GM18907 (cell line): ENCODE data around the gene PDP2.
A peak's percentile ranks its signal among the peaks of the same experiment; 100 is the strongest.
"Not testable (repeated sequence)": the region's sequence is repeated elsewhere in the genome, so short reads cannot be mapped to it uniquely, and the experiment has no call there.

Experiments used
- ATAC-seq: cut with Tn5 transposase; IDR thresholded peaks from one replicate; pipeline ENCODE4 v1.9.1; 2021; ENCODE audit warnings: mild to moderate bottlenecking, moderate library complexity; ENCODE audit not compliant: unreplicated experiment

The PDP2 gene

DNA sequence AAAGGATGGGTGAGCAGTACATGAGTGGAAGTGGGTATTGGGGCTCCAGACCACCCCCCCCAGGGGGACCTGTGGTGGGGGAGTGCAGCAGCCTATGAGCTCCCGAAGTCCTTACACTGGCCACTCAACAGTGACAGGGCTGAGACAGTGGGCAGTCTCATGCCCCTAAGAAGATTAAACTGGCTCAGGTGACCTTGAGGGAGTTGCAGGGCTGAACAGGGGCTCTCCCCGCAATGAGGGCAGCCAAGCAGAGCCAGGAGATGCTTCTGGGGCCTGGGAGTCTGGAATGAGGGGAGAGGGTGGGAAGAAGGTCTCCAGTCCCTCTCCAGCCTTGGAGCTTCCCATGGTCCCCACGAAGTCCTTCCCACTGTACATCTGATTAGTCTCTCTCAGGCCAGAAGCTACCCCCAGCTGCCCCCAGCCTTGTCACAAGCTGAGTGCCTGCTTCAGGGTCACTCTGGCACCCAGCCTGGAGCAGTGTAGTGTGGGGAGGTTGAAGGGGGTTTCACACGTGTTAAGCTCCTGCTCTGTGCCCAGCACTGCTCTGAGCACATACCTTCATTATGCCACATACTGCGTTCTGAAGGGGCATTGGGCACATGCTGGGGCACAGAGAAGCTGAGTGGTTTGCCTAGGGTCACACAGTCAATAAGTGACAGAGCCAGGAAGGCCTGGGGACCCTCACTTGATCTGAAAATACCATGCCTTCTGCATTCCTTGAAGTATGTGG lies 39.4 kb downstream of the PDP2 start:
- no peak for ATAC-seq

DNA sequence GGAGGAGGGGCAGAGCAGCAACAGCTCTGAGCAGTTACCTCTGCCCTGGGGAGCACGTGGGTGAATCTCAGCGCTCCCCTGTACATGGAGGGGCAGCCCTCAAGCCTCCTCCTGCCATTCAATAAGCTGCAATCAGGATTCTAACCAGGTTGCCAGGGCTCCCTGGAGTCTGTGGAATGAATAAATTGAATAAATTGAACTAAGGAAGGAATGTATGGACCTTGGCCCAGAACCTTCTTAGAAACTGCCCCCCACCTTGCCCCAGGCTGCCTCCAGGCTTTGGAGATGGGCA lies 39.9 kb downstream of the PDP2 start:
- no peak for ATAC-seq

DNA sequence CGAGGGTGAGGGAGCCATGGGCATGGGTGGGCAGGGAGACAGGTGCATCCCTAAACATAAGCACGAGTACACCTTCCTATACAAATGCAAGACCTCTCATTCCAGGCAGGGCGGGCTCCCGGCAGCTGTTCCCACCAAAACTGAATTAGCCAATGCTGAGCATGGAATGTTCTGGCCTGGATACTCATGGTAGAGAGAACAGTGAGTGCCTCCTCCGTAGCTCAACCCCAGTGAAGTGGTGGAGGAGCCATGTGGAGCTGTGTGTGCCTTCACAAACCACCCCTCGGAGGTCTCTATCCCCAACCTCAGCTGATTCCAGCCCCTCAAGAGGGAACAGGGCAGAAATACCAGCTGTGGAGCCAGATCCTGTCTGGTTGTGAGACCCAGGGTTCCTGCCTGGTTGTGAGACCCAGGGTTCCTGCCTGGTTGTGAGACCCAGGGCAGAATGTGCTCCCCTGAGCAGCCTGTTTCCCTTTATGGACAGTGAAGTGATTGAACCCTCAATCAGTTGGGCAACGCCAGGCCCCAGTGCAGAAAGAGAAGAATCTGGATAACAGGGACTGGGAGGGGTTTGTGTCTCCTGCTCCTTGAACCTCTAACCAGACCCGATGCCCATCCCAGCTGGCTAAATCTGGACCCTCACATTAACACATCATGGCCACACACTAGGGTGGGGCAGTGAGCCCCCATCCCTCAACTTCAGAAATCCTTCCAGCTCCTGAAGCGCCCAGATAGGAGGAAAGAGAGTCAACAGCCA lies 40.8 kb downstream of the PDP2 start:
- ATAC-seq = no peak

DNA sequence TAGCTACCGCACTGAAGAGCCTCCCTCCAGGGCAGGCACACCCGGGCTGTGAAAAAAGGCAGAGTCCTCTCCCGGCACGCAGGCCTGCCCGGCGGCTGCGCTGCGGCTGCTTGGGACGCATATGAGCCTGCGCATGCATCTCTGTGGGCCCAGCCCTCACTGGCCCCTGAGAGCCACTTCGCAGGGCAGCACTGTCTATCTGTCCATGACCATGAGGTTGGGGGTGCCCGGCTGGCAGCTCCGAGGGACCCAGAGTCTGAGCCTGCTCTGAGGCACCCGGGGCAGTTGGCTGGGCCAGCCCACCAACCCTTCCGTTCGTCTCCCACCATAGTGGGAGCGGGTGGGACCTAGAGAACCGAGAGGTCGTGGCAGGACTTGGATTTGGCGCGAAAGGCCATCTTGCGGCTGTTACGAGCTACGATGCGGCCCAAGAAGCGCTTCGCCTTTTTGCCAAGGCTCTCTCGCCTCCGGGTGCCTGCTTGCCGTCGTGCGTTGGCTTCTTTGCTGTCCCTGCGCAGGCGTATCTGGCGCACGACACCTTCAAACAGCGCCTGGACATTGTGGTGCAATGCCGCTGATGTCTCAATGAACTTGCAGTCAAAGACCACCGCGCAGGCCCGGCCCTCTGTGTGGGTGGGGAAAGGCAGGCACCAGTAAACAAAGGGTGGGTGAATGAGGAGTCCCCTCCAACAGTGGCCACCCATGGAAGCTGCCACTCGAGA lies 41.6 kb downstream of the PDP2 start:
- ATAC-seq = no peak

DNA sequence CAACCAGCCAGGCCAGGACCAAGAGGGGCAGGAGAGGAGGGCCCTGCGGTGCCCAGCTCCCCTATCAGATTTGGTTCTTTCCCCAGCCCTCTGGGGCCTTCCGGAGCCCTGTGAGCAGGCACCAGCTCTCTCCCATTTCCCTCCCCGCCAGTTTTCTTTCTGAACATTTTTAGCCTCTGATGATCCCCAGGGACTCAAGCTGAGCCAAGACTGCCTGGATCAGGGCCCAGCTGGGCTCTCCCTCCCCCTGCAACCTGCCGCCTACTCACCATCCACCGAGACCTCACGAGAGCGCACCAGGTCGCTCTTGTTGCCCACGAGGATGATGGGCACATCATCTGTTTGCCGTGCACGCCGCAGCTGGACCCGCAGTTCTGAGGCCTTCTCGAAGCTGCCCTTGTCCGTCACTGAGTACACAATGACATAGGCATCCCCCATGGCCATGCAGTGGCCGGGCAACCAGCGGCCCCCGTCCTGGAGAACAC lies 43.0 kb downstream of the PDP2 start:
- no peak for ATAC-seq

DNA sequence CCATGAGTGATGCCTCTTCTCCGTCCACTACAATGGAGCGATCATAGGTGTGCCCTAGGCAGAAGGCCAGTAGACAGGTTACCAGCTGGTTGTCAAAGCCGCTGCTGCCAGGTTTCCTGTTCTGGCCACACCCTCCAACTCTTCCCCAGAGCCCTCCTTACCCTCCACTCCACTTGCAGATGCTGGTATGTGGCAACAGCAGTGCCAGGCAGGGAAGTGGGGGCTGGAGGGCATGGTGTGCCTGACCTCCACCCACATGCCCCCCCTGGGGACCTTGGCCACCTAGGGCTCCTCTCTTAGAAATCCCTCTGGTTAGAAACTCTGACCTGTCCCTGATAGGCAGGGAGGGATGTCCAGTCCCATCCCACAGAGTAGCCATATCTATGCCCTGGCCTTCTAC lies 43.6 kb downstream of the PDP2 start:
- ATAC-seq = no peak

DNA sequence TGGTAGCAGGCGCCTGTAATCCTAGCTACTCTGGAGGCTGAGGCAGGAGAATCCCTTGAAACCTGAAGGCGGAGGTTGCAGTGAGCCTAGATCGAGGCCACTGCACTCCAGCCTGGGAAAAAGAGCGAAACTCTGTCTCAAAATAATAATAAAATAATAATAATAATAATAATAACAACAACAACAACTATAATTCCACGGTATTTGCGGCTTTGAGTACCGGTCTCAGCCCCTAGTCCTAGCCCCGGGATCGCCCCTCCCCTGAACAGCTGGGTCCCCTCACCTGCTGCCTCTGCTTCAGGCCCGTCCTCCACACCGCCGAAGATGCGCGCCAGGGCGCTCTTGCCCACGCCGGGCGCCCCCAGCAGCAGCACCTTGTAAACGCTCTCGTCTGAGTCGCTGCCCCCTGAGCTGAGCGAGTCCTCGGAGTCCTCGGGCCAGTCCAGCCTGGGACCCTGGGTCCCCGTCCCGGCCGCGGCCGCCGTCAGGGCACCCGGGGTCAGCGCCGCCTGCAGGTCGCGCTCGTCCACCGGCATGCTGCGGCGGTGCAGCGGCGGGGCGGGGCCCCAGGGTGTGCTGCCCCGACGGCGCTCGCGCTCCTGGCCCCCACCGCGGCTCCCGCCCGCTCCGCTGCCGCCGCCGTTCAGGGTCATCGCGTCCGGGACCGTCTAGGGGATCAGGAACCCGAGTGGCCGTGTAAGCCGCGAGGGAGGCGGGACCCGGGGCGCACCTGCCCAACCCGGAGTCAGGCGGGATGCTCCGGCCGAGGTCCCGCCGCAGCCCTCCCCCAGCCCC lies 44.4 kb downstream of the PDP2 start:
- no peak for ATAC-seq

DNA sequence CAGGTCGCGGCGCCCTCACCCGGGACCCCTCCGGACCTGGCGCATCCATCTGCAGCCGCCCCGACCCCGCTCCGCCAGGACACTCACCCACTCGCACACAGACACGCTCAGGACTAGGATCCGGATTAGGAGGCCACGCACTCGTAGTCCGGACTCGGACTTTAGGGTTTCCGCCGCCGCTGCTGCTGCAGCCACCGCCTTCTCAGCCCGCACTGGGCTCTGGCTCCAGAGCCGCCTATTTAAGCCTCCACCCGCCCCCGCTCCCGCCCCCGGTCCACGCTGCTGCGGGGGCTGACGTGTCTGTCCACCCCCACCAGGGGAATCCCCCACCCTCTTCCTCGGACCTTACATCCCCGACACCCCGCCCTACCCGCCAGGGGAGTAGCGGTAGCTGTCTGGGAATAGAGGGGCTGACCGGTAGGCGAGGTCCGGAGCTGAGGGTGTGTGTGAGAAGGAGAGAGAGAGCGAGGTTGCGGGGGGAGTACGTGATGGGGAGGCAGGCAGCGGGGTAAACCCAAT lies 45.1 kb downstream of the PDP2 start, which contains the start of gene RRAD:
Gene RRAD (minus strand): TSS at position 214 of the 519 bp plus-strand sequence. CDS start 356 bp downstream, outside the sequence.
- no peak for ATAC-seq

DNA sequence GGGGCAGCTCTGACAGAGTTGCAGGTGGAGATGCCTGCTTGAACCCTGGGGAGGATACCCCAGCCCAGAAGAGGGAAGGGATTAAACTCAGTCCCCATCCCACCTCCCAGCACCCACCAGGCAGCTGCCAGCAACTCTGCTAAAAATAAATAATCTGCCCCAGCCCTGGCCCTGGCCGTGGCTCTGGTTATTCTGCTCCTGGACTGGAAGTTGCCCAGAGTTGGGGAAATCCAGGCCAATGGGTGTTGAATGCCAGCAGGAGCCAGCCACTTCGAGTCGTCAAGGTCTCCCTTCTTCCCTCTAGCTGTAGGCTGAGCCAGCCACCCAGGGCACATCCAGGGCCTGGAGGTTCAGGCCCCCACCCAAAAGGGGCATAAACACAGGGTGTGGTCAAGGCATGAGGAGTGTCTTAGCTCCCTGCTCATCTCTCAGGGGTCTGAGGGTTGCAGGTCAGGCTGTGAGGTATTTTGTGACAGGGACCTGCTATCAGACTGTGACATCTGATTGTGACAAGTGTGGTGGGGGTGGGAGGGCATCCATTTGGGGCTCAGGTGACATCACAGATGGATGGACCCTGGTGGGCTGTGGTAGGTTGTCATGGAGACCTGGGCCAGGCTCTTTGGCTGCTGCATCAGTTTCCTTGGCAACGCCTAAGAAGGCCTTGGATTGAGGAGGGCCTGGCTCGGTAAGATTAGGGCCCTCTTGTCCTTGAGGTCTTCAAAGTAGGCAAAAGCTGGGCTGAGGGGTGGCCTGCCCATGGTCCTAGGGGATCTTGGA lies 46.0 kb downstream of the PDP2 start:
- no peak for ATAC-seq

DNA sequence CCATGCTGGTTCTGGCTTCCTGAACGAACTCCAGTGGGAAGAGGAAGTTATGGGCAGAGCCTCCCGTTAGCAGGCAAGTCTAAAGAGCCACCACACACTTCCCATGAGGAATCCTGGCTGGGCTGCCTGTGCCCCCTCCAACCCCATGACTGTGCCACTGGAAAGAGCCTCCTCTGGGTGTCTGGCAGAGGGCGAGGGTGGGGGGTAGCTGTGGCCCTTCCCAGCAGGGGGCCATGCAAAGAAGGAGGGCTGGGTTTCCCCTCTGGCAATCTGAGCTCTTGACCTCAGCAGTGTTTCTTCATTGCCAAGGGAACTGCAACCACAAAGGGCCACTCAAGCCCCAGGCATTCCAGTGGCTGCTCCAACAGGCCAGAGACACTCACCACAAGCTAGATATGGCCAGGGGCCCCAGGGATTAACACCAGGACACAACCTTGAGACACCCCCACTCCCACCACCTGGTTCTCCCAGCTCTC lies 46.7 kb downstream of the PDP2 start:
- ATAC-seq = no peak

DNA sequence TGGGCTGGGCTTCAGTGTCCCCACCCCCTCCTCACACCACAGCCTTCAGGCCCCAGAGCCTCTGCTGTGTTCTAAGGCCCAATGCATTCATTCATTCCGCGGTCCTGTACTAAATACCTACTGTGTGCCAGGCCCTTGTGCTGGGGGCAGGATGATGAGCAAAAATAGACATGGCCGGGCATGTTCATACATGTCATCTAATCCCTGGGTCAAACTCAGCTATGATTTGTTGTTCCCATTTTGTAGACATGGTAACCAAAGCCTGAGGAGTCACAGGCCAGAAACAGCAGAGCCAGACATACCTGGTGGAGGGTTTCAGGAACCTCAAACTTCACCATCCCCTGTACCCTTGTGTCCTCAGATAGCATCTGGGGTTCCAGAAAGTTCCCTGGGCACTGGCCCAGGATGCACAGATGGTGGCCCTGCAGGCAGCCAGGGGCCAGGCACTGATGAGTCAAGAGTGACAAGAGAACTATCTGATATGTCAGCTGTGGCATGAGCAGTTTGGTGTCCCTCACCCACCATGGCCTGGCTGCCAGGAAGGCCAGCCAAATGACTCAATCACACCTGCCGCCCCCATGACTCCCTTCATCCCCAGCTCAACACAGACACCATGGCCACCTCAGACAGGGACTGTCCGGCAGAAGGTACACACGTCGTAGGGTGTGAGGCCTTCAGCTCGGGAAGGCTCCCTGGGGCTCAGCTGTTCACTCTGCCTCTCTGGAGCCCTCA lies 47.8 kb downstream of the PDP2 start:
- no peak for ATAC-seq

DNA sequence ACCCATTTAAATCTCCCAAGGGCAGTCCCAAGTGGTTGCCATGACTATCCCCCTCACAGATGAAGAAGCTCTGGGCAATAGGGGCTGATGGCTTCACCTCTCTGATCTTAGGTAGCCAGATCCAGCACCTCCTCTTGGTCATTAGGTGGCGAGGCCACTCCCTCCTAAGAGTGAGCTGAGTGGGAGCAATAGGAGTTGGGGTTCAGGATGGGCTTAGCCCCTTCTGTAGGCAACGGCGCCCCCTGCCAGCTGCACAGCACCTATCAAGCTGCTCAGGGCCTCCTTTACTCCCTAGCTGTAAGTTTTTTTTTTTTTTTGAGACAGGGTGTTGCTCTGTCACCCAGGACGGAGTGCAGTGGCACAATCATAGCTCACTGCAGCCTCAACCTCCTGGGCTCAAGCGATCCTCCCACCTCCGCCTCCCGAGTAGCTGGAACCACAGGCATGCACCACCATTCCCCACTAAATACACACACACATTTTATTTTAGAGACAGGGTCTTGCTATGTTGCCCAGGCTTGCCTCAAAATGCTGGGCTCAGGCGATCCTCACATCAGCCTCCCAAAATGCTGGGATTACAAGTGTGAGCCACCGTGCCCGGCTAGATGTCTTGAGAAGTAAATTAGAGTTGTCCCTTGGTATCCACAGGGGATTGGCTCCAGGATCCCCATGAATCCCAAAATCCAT lies 48.5 kb downstream of the PDP2 start:
- no peak for ATAC-seq

DNA sequence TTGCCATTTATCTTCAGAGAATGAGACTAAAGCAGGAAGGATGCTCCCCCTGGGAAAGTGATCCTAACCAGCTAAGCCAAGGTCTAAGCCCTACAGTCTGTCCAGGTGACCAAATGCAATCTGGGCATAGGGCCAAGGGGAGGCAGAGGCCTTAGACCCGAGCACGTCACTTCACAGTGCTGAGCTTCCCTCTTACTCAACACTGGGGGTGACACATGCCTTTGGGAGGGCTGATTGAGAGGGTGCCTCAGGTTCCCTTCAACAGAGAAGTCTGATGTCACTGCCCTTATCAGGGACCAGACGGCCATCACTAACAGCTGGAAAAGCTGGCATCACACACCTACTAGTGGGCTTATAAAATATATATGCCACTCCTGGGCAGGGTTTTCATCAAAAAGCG lies 49.9 kb downstream of the PDP2 start:
- ATAC-seq = no peak

DNA sequence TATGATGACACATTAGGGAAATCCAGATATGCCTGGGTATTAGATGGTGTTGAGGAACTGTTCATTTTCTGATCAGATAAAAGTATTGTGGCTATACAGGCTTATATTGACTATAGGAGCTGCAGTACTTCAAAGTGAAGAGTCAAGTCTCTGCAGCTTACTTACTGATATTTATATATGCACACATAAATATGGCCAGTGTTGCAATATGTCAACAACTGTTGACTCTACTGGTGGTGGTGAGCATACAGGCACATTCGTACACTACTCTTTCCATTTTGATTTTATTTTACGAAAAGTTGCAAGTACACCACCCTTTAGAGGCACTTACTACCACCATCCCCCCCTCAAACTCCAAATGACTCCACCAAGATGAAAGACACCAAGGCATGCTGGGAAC lies 51.4 kb downstream of the PDP2 start:
- ATAC-seq = no peak

DNA sequence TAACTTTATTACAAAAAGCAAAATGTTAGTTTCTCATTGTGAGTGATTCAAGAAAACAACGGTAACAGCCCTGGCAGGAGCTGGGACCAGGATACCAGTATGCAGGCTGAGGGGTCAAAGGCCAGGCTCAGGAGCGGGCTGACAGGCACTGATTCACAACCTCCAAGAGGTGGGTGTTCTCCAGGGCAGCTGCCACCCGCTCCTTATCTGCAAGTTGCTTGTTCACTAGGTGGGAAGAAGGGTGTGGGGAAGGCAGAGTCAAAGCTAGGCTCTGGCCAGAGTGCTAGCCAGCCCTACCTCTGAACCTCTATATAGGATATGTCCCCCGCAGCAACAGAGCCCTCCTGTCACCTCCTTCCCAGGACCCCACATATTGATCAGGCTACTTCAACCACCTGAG lies 51.8 kb downstream of the PDP2 start:
- ATAC-seq = no peak

DNA sequence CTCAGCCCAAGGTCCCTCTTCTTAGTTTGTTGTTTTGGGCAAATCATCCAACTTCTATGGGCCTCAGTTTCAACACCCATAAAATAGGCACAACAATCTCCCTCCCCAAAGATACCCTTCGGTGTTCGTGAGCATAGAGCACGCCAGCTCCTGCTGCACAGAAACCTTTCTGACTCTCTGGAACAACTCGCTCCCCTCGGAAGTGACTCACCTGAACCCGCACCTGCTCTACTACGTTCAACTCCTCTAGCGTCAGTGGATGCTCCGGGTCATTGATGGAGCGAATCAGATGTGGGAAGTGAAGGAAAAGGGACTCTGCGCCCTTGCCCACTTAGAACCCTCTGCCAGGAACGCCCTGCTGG lies 53.4 kb downstream of the PDP2 start:
- peak; percentile 15 for ATAC-seq

DNA sequence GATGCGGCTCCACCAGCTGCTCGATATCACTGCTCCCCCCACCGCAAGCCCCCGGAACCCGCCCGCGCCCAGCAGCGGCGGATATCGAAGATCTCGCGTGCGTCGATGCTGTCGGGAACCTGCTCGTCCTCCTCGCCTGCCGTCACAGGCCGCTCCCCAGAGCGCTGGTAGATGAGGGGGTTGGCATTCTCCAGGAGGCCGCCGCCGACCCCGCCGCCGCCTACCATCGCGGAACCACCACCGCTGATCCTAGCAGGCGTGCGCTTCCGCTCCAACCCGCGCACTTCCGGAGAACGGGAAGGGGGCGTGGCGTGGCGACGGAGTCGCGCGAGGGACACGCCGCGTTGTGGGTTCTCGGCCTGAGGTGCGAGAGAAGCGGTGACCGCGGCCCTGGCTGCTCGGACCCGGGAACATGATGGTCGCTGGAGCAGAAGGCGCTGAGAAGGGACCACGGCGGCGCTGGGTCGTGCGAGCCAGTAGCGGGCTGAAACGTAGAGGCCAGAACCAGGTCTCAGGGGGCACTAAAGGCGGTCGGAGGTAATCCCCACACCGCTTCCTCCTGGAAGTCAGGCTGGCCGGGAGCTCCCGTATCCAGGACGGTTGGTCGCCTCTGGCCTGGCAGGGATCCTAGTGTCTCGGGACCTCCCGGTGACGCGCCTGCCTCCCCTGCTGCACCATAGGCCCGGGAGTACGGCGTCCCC lies 54.0 kb downstream of the PDP2 start, which contains the start of gene CIAO2B:
Gene CIAO2B (minus strand): TSS at position 265 of the 701 bp plus-strand sequence. CDS start 38 bp downstream, at position 227.
- peak; percentile 73 for ATAC-seq

DNA sequence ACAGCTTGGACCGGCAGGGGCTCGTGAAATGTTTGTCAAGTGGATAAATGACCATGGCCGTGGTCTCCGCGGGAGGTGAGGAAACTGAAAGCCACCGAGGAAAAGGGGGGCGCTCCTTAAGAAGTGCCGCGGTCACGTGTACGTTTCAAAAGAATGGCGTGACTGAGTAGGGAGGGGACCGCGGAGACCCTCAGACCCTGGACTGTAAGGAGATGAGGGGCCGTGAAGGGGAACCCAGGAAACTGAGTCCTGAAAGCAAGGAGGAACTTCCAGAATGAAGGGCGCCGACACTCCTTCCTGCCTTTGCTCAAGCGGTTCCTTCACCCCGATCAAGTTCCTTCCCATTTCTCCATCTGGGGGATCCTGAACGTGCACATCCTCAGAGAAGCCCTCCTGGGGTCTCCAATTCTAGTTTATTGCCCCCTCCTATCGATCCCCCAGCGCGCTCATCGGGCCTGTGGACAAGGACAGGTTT lies 54.6 kb downstream of the PDP2 start:
- ATAC-seq = not testable (repeated sequence)
